Neuronal stem cell (in vitro differentiated cells): Measurements from ENCODE around the gene GPR137B.

ENCODE experiments used
- DNase-seq: peaks from one replicate; pipeline ENCODE4 v3.0.0-alpha.2; 2013; ENCODE audit warnings: low spot score
- H2AFZ ChIP-seq: one replicate; pipeline ENCODE4 v1.6.1; 2013; ENCODE audit warnings: mild to moderate bottlenecking, low read length, inconsistent platforms
- H2AK5ac ChIP-seq: 2 replicates; pipeline ENCODE4 v1.6.1; 2013; ENCODE audit warnings: low read depth, mild to moderate bottlenecking, inconsistent platforms, low read length, moderate library complexity, mixed read lengths
- H2BK120ac ChIP-seq: 2 replicates; pipeline ENCODE4 v1.6.1; 2013; ENCODE audit warnings: low read depth, mild to moderate bottlenecking, inconsistent platforms, low read length, moderate library complexity, mixed read lengths
- H2BK12ac ChIP-seq: one replicate; pipeline ENCODE4 v1.6.1; 2013; ENCODE audit warnings: low read length, inconsistent platforms
- H2BK15ac ChIP-seq: 2 replicates; pipeline ENCODE4 v1.6.1; 2013; ENCODE audit warnings: mild to moderate bottlenecking, low read length, inconsistent platforms, mixed read lengths
- H2BK5ac ChIP-seq: one replicate; pipeline ENCODE4 v1.6.1; 2013; ENCODE audit warnings: inconsistent platforms, mild to moderate bottlenecking, low read length, moderate library complexity
- H3K14ac ChIP-seq: one replicate; pipeline ENCODE4 v1.6.1; 2013; ENCODE audit warnings: low read length, inconsistent platforms
- H3K18ac ChIP-seq: 2 replicates; pipeline ENCODE4 v1.6.1; 2013; ENCODE audit warnings: low read length, inconsistent platforms
- H3K23ac ChIP-seq: 2 replicates; pipeline ENCODE4 v1.6.1; 2013; ENCODE audit warnings: low read depth, mild to moderate bottlenecking, mixed read lengths, low read length, inconsistent platforms; ENCODE audit not compliant: poor library complexity
- H3K27ac ChIP-seq: replicated peaks from 3 replicates; pipeline ENCODE4 v1.5.1; 2013; ENCODE audit warnings: low read length, inconsistent platforms
- H3K27me3 ChIP-seq, 3 experiments: 2 replicates each; pipeline ENCODE4 v1.6.1; 2013; ENCODE audit warnings: low read length in 3 of 3, mild to moderate bottlenecking in 2 of 3, inconsistent platforms in 1 of 3, low read depth in 1 of 3, mixed read lengths in 1 of 3, moderate library complexity in 1 of 3; ENCODE audit not compliant: control insufficient read depth in 3 of 3, insufficient read depth in 3 of 3
- H3K36me3 ChIP-seq, 2 donors: replicated peaks in 1 of 2; 2 replicates each; pipeline ENCODE4 v1.6.1; 2013; ENCODE audit warnings: low read length in 2 of 2; ENCODE audit not compliant: control insufficient read depth in 2 of 2, insufficient read depth in 2 of 2
- H3K4ac ChIP-seq: 2 replicates; pipeline ENCODE4 v1.6.1; 2013; ENCODE audit warnings: inconsistent platforms, mild to moderate bottlenecking, low read length, moderate library complexity
- H3K4me1 ChIP-seq, 2 donors: 1 replicate in 1 of 2; 2 replicates in 1 of 2; pipeline ENCODE4 v1.6.1; 2013; ENCODE audit warnings: low read length in 2 of 2, low read depth in 1 of 2; ENCODE audit not compliant: control insufficient read depth in 2 of 2, insufficient read depth in 1 of 2
- H3K4me2 ChIP-seq: one replicate; pipeline ENCODE4 v1.6.1; 2013; ENCODE audit warnings: mild to moderate bottlenecking, low read length, inconsistent platforms; ENCODE audit not compliant: insufficient read depth, poor library complexity, severe bottlenecking
- H3K4me3 ChIP-seq, 2 donors: 2 replicates each; pipeline ENCODE4 v1.5.1; 2013; ENCODE audit warnings: low read length in 2 of 2, mild to moderate bottlenecking in 2 of 2, inconsistent platforms in 1 of 2, moderate library complexity in 1 of 2
- H3K79me1 ChIP-seq: one replicate; pipeline ENCODE4 v1.6.1; 2013; ENCODE audit warnings: low read depth, mild to moderate bottlenecking, inconsistent platforms, low read length, moderate library complexity
- H3K9ac ChIP-seq: one replicate; pipeline ENCODE4 v1.6.1; 2013; ENCODE audit warnings: mild to moderate bottlenecking, low read depth, low read length, inconsistent platforms; ENCODE audit not compliant: poor library complexity
- H3K9me3 ChIP-seq, 2 donors: replicated peaks in 1 of 2; 2 replicates each; pipeline versions ENCODE3 to v1.6.1; 2013; ENCODE audit warnings: low read length in 2 of 2, mild to moderate bottlenecking in 2 of 2, inconsistent platforms in 1 of 2, low read depth in 1 of 2, mixed read lengths in 1 of 2, moderate library complexity in 1 of 2; ENCODE audit not compliant: control insufficient read depth in 2 of 2, insufficient read depth in 1 of 2
- H4K8ac ChIP-seq: one replicate; pipeline ENCODE4 v1.6.1; 2013; ENCODE audit warnings: low read depth, mild to moderate bottlenecking, inconsistent platforms, low read length, moderate library complexity
- H4K91ac ChIP-seq: one replicate; pipeline ENCODE4 v1.6.1; 2013; ENCODE audit warnings: low read length, low read depth, mild to moderate bottlenecking, inconsistent platforms; ENCODE audit not compliant: poor library complexity
- WGBS, 2 donors: extraction: QIAGEN DNeasy Blood & Tissue Kit; methylation state at CpG; one replicate each; pipeline ENCODE4 v1.1.7; 2013; ENCODE audit warnings: missing lambda C conversion rate in 2 of 2, mixed read lengths in 1 of 2; ENCODE audit not compliant: insufficient read length in 2 of 2, insufficient replicate concordance in 1 of 2; ENCODE audit errors: extremely low coverage in 2 of 2; 5-methylcytosine and 5-hydroxymethylcytosine counted together

Gene GPR137B

GRCh38 chr1:236124965-236125364, 17.4 kb upstream of the GPR137B start:
- H3K23ac ChIP-seq, result no peak overlapping the region
- peak overlapping the region; percentile 16 for H3K18ac ChIP-seq
- H3K36me3 ChIP-seq, result no peaks in the 10 kb centered on the region
- H2AFZ ChIP-seq, result no peak overlapping the region
- no peak overlapping the region for H2BK12ac ChIP-seq
- H2BK5ac ChIP-seq, result no peak overlapping the region
- no CpG with 5 or more reads among the region's 2 CpGs for WGBS, 2 donors
- no peak overlapping the region for H2BK120ac ChIP-seq
- no peak overlapping the region for H3K27ac ChIP-seq
- peaks cover 0 to 4% (median 0%) of the 10 kb centered on the region in 3 experiments for H3K27me3 ChIP-seq
- no peaks in the 10 kb centered on the region for H3K9me3 ChIP-seq
- H3K4me1 ChIP-seq, result peaks cover 9 to 11% of the 10 kb centered on the region in 2 donors
- no peak overlapping the region for H3K4me3 ChIP-seq
- H3K79me1 ChIP-seq, result no peaks in the 10 kb centered on the region
- H2BK15ac ChIP-seq, result no peak overlapping the region
- H4K8ac ChIP-seq, result no peak overlapping the region
- no peak overlapping the region for H3K14ac ChIP-seq
- H2AK5ac ChIP-seq, result no peak overlapping the region
- H3K4ac ChIP-seq, result no peak overlapping the region
- H3K9ac ChIP-seq, result no peak overlapping the region
- no peak overlapping the region for H3K4me2 ChIP-seq
- H4K91ac ChIP-seq, result no peak overlapping the region
- DNase-seq, result no peak

GRCh38 chr1:236127045-236127444, 15.3 kb upstream of the GPR137B start:
- Histone ChIP-seq H3K36me3 (no peaks in the 10 kb centered on the region), H3K27ac (no peak overlapping the region), H3K9me3 (no peaks in the 10 kb centered on the region), H2BK15ac (peak overlapping the region; percentile 38), H3K18ac (no peak overlapping the region), H2BK5ac (no peak overlapping the region), H3K27me3 (no peaks in the 10 kb centered on the region), H3K4me1 (peaks cover 9% of the 10 kb centered on the region in 2 donors), H2BK12ac (no peak overlapping the region), H2AFZ (no peak overlapping the region), H2AK5ac (peak overlapping the region; percentile 14), H3K14ac (no peak overlapping the region), H4K91ac (no peak overlapping the region), H3K4me2 (no peak overlapping the region), H3K9ac (no peak overlapping the region), H3K4ac (no peak overlapping the region), H3K23ac (no peak overlapping the region), H3K79me1 (no peaks in the 10 kb centered on the region), H3K4me3 (no peak overlapping the region), H4K8ac (no peak overlapping the region), H2BK120ac (no peak overlapping the region)
- no peak for DNase-seq
- WGBS, 2 donors, result no CpG with 5 or more reads among the region's 8 CpGs

- H4K8ac ChIP-seq, result no peak overlapping the region
- H3K9ac ChIP-seq, result no peak overlapping the region
- no peak overlapping the region for H2BK120ac ChIP-seq
- no peak overlapping the region for H3K4me3 ChIP-seq
- H3K36me3 ChIP-seq, result no peaks in the 10 kb centered on the region
- H3K23ac ChIP-seq, result peak overlapping the region; percentile 5
- no peak overlapping the region for H3K4ac ChIP-seq
- no peak overlapping the region for H3K4me2 ChIP-seq
- H2BK15ac ChIP-seq, result no peak overlapping the region
- no peak overlapping the region for H3K27ac ChIP-seq
- H3K9me3 ChIP-seq, result no peaks in the 10 kb centered on the region
- H2BK5ac ChIP-seq, result no peak overlapping the region
- H2BK12ac ChIP-seq, result peak overlapping the region; percentile 63
- DNase-seq, result no peak
- peak overlapping the region; percentile 32 for H2AK5ac ChIP-seq
- peaks cover 9% of the 10 kb centered on the region in 2 donors for H3K4me1 ChIP-seq
- H3K18ac ChIP-seq, result peak overlapping the region; percentile 49
- WGBS, 2 donors, result no CpG with 5 or more reads among the region's 10 CpGs
- no peaks in the 10 kb centered on the region for H3K79me1 ChIP-seq
- H3K27me3 ChIP-seq, result no peaks in the 10 kb centered on the region
- H4K91ac ChIP-seq, result no peak overlapping the region
- H3K14ac ChIP-seq, result peak overlapping the region; percentile 90
- peak overlapping the region; percentile 88 for H2AFZ ChIP-seq
Observed at GRCh38 chr1:236128646-236129178, 13.6 kb upstream of the GPR137B start.

GRCh38 chr1:236129306-236129705, 13.0 kb upstream of the GPR137B start:
- no peaks in the 10 kb centered on the region for H3K9me3 ChIP-seq
- no peak overlapping the region for H3K18ac ChIP-seq
- no peaks in the 10 kb centered on the region for H3K79me1 ChIP-seq
- H3K4ac ChIP-seq, result no peak overlapping the region
- no peak overlapping the region for H4K91ac ChIP-seq
- H3K23ac ChIP-seq, result no peak overlapping the region
- H2BK120ac ChIP-seq, result no peak overlapping the region
- no peak for DNase-seq
- no peak overlapping the region for H3K4me3 ChIP-seq
- H3K4me1 ChIP-seq, result peaks cover 9% of the 10 kb centered on the region in 2 donors
- no peak overlapping the region for H3K4me2 ChIP-seq
- no CpG with 5 or more reads among the region's 5 CpGs for WGBS, 2 donors
- peaks cover 0 to under 1% (median 0%) of the 10 kb centered on the region in 3 experiments for H3K27me3 ChIP-seq
- no peak overlapping the region for H2BK12ac ChIP-seq
- no peak overlapping the region for H2BK15ac ChIP-seq
- H2AFZ ChIP-seq, result peak overlapping the region; percentile 88
- no peak overlapping the region for H3K14ac ChIP-seq
- H3K9ac ChIP-seq, result no peak overlapping the region
- no peak overlapping the region for H2BK5ac ChIP-seq
- H3K36me3 ChIP-seq, result no peaks in the 10 kb centered on the region
- no peak overlapping the region for H3K27ac ChIP-seq
- no peak overlapping the region for H4K8ac ChIP-seq
- H2AK5ac ChIP-seq, result no peak overlapping the region
